A549 (cell line): Measurements from ENCODE around the gene MFSD8. TPM values are rescaled to one million over a fixed set of nuclear protein-coding genes. Genes with fewer than 3 reads are reported as not detected.

Experiments
- ATAC-seq, 2 experiments: fragments of 200-7000 bp in 1 of 2; fragments of >200 bp in 1 of 2; cut with Nextera tagmentation in 1 of 2; cut with Tn5 transposase in 1 of 2; 3 replicates each; pipeline versions ENCODE4 v1.8.0 to v1.9.1; 2018 to 2020; ENCODE audit warnings: mild to moderate bottlenecking in 1 of 2, moderate library complexity in 1 of 2
- CTCF ChIA-PET: fragments of 300-600 bp; sonication (Branson Sonifier 250); formaldehyde crosslinking; extraction: SDS; loops from one replicate; lab custom pipeline; 2021; ENCODE audit warnings: antibody characterized with exemption, inconsistent platforms; lab: Yijun Ruan, JAX
- POLR2A ChIA-PET: fragments of 350-600 bp; formaldehyde crosslinking; extraction: SDS; loops from one replicate; lab custom pipeline; 2021; ENCODE audit warnings: antibody characterized with exemption, inconsistent platforms; lab: Yijun Ruan, JAX
- DNase-seq, 2 experiments: peaks; one replicate each; pipeline versions ENCODE4 v3.0.0 to v3.0.0-alpha.2; 2011 to 2016; ENCODE audit warnings: low read depth in 1 of 2, low spot score in 1 of 2
- FAIRE-seq: peaks from 2 replicates; lab custom pipeline; 2011; peaks lifted over from hg19 to GRCh38; lab: Jason Lieb, UNC
- H3K27ac ChIP-seq, 2 experiments: fragments of >200 bp; sonication (Bioruptor Twin); formaldehyde crosslinking; 3 replicates each; pipeline ENCODE4 v1.5.1; 2016 to 2017
- H3K4me1 ChIP-seq: fragments of >200 bp; sonication (Bioruptor Twin); formaldehyde crosslinking; 3 replicates; pipeline ENCODE4 v1.6.1; 2016
- H3K4me2 ChIP-seq: fragments of >200 bp; sonication (Bioruptor Twin); formaldehyde crosslinking; 3 replicates; pipeline ENCODE4 v1.6.1; 2016
- H3K4me3 ChIP-seq: fragments of >200 bp; sonication (Bioruptor Twin); formaldehyde crosslinking; 3 replicates; pipeline ENCODE4 v1.5.1; 2016
- H3K9me3 ChIP-seq: fragments of >200 bp; sonication (Bioruptor Twin); formaldehyde crosslinking; 3 replicates; pipeline ENCODE4 v1.6.1; 2016
- ATOH8 ChIP-seq: fragments of 250-450 bp; sonication (Bioruptor Pico); IDR thresholded peaks from 2 replicates; pipeline ENCODE4 v1.5.0; 2020; ENCODE audit warnings: low read depth, mild to moderate bottlenecking, moderate library complexity
- BCL3 ChIP-seq: fragments of >200 bp; sonication (Bioruptor Twin); formaldehyde crosslinking; IDR thresholded peaks from 3 replicates; pipeline ENCODE4 v1.6.1; 2016
- CHD4 ChIP-seq: fragments of 200-600 bp; sonication (generic); IDR thresholded peaks from 2 replicates; pipeline ENCODE4 v1.6.1; 2016; ENCODE audit warnings: antibody characterized with exemption, mild to moderate bottlenecking, borderline replicate concordance
- CTCF ChIP-seq: fragments of >200 bp; sonication (Bioruptor Twin); formaldehyde crosslinking; IDR thresholded peaks from 3 replicates; pipeline ENCODE4 v1.5.1; 2016
- EHF ChIP-seq: fragments of 250-450 bp; sonication (Bioruptor Pico); IDR thresholded peaks from 2 replicates; pipeline ENCODE4 v1.5.0; 2020; ENCODE audit warnings: mild to moderate bottlenecking
- EP300 ChIP-seq, 2 experiments: fragments of >200 bp; sonication (Bioruptor Twin); formaldehyde crosslinking; IDR thresholded peaks; 2 replicates in 1 of 2; 3 replicates in 1 of 2; pipeline ENCODE4 v1.6.1; 2016 to 2017
- FOSB ChIP-seq: fragments of 250-450 bp; sonication (Bioruptor Pico); IDR thresholded peaks from 2 replicates; pipeline ENCODE4 v1.5.0; 2020; ENCODE audit warnings: mild to moderate bottlenecking, moderate library complexity
- FOXS1 ChIP-seq: fragments of 250-450 bp; sonication (Bioruptor Pico); IDR thresholded peaks from 2 replicates; pipeline ENCODE4 v1.5.0; 2020; ENCODE audit warnings: mild to moderate bottlenecking, moderate library complexity
- HEYL ChIP-seq: fragments of 250-450 bp; sonication (Bioruptor Pico); IDR thresholded peaks from 2 replicates; pipeline ENCODE4 v1.8.0; 2021; ENCODE audit warnings: mild to moderate bottlenecking, moderate library complexity
- HOXB5 ChIP-seq: fragments of 250-450 bp; sonication (Bioruptor Pico); IDR thresholded peaks from 2 replicates; pipeline ENCODE4 v1.5.0; 2020; ENCODE audit warnings: mild to moderate bottlenecking, moderate library complexity
- JUN ChIP-seq, 2 experiments: fragments of >200 bp; sonication (Bioruptor Twin); formaldehyde crosslinking; IDR thresholded peaks; 2 replicates in 1 of 2; 3 replicates in 1 of 2; pipeline ENCODE4 v1.6.1; 2016 to 2017
- JUNB ChIP-seq: fragments of >200 bp; sonication (Bioruptor Twin); formaldehyde crosslinking; IDR thresholded peaks from 2 replicates; pipeline ENCODE4 v1.6.1; 2016
- KDM5A ChIP-seq: fragments of 200-600 bp; sonication (generic); IDR thresholded peaks from 2 replicates; pipeline ENCODE4 v1.6.1; 2016; ENCODE audit warnings: antibody characterized with exemption, mild to moderate bottlenecking
- MAX ChIP-seq: IDR thresholded peaks from 2 replicates; pipeline ENCODE4 v1.6.1; 2012
- MYC ChIP-seq: IDR thresholded peaks from 2 replicates; pipeline ENCODE4 v1.6.1; 2012; ENCODE audit warnings: mild to moderate bottlenecking, inconsistent platforms, low read length, improper control_type of control experiment, borderline replicate concordance
- NFE2L2 ChIP-seq: fragments of 150-350 bp; conservative IDR thresholded peaks from 2 replicates; pipeline ENCODE4 v1.6.1; 2014; ENCODE audit warnings: low read length
- NPAS2 ChIP-seq: fragments of 250-450 bp; sonication (Bioruptor Pico); IDR thresholded peaks from 2 replicates; pipeline ENCODE4 v1.8.0; 2022; ENCODE audit warnings: mild to moderate bottlenecking, moderate library complexity, borderline replicate concordance
- PHF8 ChIP-seq: fragments of 200-600 bp; sonication (generic); IDR thresholded peaks from 2 replicates; pipeline ENCODE4 v1.6.1; 2016; ENCODE audit warnings: low read depth, mild to moderate bottlenecking, antibody characterized with exemption, moderate library complexity, borderline replicate concordance
- POLR2A ChIP-seq: IDR thresholded peaks from 2 replicates; pipeline ENCODE4 v1.6.1; 2012; ENCODE audit warnings: mild to moderate bottlenecking, low read length
- RARB ChIP-seq: fragments of 250-450 bp; sonication (Bioruptor Pico); IDR thresholded peaks from 2 replicates; pipeline ENCODE4 v1.8.0; 2021; ENCODE audit warnings: mild to moderate bottlenecking, moderate library complexity
- REST ChIP-seq: fragments of 200-600 bp; sonication (generic); IDR thresholded peaks from 2 replicates; pipeline ENCODE4 v1.6.1; 2016; ENCODE audit warnings: antibody characterized with exemption, mild to moderate bottlenecking, moderate library complexity
- RFX5 ChIP-seq: fragments of 450-650 bp; IDR thresholded peaks from 2 replicates; pipeline ENCODE4 v1.7.1; 2014; ENCODE audit warnings: antibody characterized with exemption, mild to moderate bottlenecking, moderate library complexity
- SMC3 ChIP-seq: fragments of >200 bp; sonication (Bioruptor Twin); formaldehyde crosslinking; IDR thresholded peaks from 3 replicates; pipeline ENCODE4 v1.6.1; 2018; ENCODE audit warnings: inconsistent platforms
- SREBF2 ChIP-seq: fragments of 450-650 bp; IDR thresholded peaks from 2 replicates; pipeline ENCODE4 v1.6.1; 2014; ENCODE audit warnings: mild to moderate bottlenecking, moderate library complexity
- TFCP2L1 ChIP-seq: fragments of 250-450 bp; sonication (Bioruptor Pico); IDR thresholded peaks from 2 replicates; pipeline ENCODE4 v1.5.0; 2021; ENCODE audit warnings: mild to moderate bottlenecking
- ZSCAN20 ChIP-seq: fragments of 250-450 bp; sonication (Bioruptor Pico); IDR thresholded peaks from 2 replicates; pipeline ENCODE4 v1.8.0; 2022; ENCODE audit warnings: mild to moderate bottlenecking, moderate library complexity
- WGBS: methylation state at CpG from one replicate; pipeline ENCODE4 v1.1.6; 2017; ENCODE audit errors: missing lambda C conversion rate; 5-methylcytosine and 5-hydroxymethylcytosine counted together
- polyA plus RNA-seq, 4 experiments: library from polyadenylated mRNA; depleted of rRNA in 3 of 4; stranded (reverse); fragments of >200 nt; fragmentation: RNase III in 1 of 4; extraction: RNeasy Plus Mini Kit Qiagen cat#74134 plus additional on column Dnase treatment in 1 of 4; gene quantifications; 2 replicates in 3 of 4; 3 replicates in 1 of 4; pipeline ENCODE4 v1.2.3, GENCODE V29; 2011 to 2017

Gene MFSD8
- polyA plus RNA-seq, 2 of the 4 experiments (the other 2 are of a cell fraction): 10.1 to 22.3 TPM

- TF ChIP-seq JUN (IDR thresholded peaks at IDR 0.05) (peak in 1 of 2 experiments; percentile 63; a peak in 4 of 5 replicates), MAX (peak; percentile 60; the same call in 1 of the 2 replicates), PHF8 (peak; percentile 62; the same call in 1 of the 2 replicates), TFCP2L1 (CRISPR knock-in tag) (no peak), HOXB5 (no peak), EHF (CRISPR knock-in tag) (no peak), FOXS1 (CRISPR knock-in tag) (no peak), SMC3 (no peak), KDM5A (peak; percentile 78), SREBF2 (no peak), RFX5 (peak; percentile 77; the same call in 1 of the 2 replicates), RARB (CRISPR knock-in tag) (no peak), EP300 (IDR thresholded peaks at IDR 0.05) (no peak), NPAS2 (no peak), HEYL (CRISPR knock-in tag) (no peak), CTCF (no peak), BCL3 (peak; percentile 14; the same call in 1 of the 3 replicates), MYC (no peak), ATOH8 (CRISPR knock-in tag) (no peak)
Measured at GRCh38 chr4:127880763-127881562, 84.0 kb downstream of the MFSD8 start, which contains the start of gene PLK4 (continued).

- no peak for TF ChIP-seq ZSCAN20
- DNase-seq: no peak
- H3K4me3 ChIP-seq: no peak overlapping the region
- FAIRE-seq: no peak
- H3K4me2 ChIP-seq: no peak overlapping the region
- POLR2A ChIA-PET: no interaction called here
- CTCF ChIA-PET: no interaction called here
- no peak overlapping the region for H3K27ac ChIP-seq
- H3K9me3 ChIP-seq: no peaks in the 10 kb centered on the region
- H3K4me1 ChIP-seq: peaks cover 7% of the 10 kb centered on the region; the same call in 2 of the 3 replicates
- ATAC-seq: no peak
Measured at GRCh38 chr4:127875791-127876190, 89.2 kb downstream of the MFSD8 start.

- ATAC-seq (peak in 1 of 2 experiments; percentile 46; a peak in 2 of 6 replicates), DNase-seq (peak in 1 of 2 experiments; percentile 6), FAIRE-seq (no peak)
- Histone ChIP-seq H3K4me2 (peak overlapping the region; percentile 5; the same call in 1 of the 3 replicates), H3K4me3 (no peak overlapping the region), H3K4me1 (peaks cover 10% of the 10 kb centered on the region; the same call in 2 of the 3 replicates), H3K9me3 (no peaks in the 10 kb centered on the region), H3K27ac (no peak overlapping the region)
- WGBS: 82% methylated on average over 3 of the region's 3 CpGs
- POLR2A ChIA-PET: no interaction called here
- CTCF ChIA-PET: no interaction called here
- TF ChIP-seq JUNB: no peak
- TF ChIP-seq CHD4: no peak
- no peak for TF ChIP-seq FOSB (CRISPR knock-in tag)
- TF ChIP-seq HEYL (CRISPR knock-in tag): no peak
- no peak for TF ChIP-seq REST
- TF ChIP-seq EP300 (IDR thresholded peaks at IDR 0.05): no peak
- no peak for TF ChIP-seq POLR2A
- TF ChIP-seq NFE2L2: no peak
- no peak for TF ChIP-seq BCL3
- TF ChIP-seq SREBF2: no peak
Measured at GRCh38 chr4:127870688-127871087, 94.3 kb downstream of the MFSD8 start.
